Psoas muscle (tissue), 8 donors: ENCODE data around the gene PURA. TPM values are rescaled to one million over a fixed set of nuclear protein-coding genes. Genes with fewer than 3 reads are reported as not detected.
A peak's percentile ranks its signal among the peaks of the same experiment; 100 is the strongest.
"Not testable (repeated sequence)": the region's sequence is repeated elsewhere in the genome, so short reads cannot be mapped to it uniquely, and the experiment has no call there.

Experiments
- ATAC-seq, 4 donors: fragments of 200-7000 bp; cut with Tn5 transposase; one replicate each; pipeline ENCODE4 v1.9.1; 2020; ENCODE audit warnings: moderate library complexity in 3 of 4, mild to moderate bottlenecking in 2 of 4
- DNase-seq, 2 donors: peaks; one replicate each; pipeline ENCODE4 v3.0.0-alpha.2; 2020
- H3K27ac ChIP-seq: fragments of 200-600 bp; one replicate; pipeline ENCODE4 v1.8.0; 2022
- H3K27me3 ChIP-seq, 3 donors: fragments of 200-600 bp in 1 of 3; one replicate each; pipeline versions ENCODE4 v1.6.1 to v1.8.0; 2013 to 2022; ENCODE audit warnings: low read length in 2 of 3, mild to moderate bottlenecking in 2 of 3, moderate library complexity in 1 of 3; ENCODE audit not compliant: insufficient read depth in 3 of 3
- H3K36me3 ChIP-seq, 2 donors: fragments of 200-600 bp in 1 of 2; one replicate each; pipeline versions ENCODE4 v1.6.1 to v1.8.0; 2013 to 2022; ENCODE audit warnings: low read depth in 1 of 2, mild to moderate bottlenecking in 1 of 2, moderate library complexity in 1 of 2; ENCODE audit not compliant: insufficient read depth in 1 of 2
- H3K4me1 ChIP-seq: fragments of 200-600 bp; one replicate; pipeline ENCODE4 v1.8.0; 2022
- H3K4me3 ChIP-seq: fragments of 200-600 bp; one replicate; pipeline ENCODE4 v1.8.0; 2022; ENCODE audit warnings: mild to moderate bottlenecking
- H3K9me3 ChIP-seq: fragments of 200-600 bp; one replicate; pipeline ENCODE4 v1.8.0; 2022
- CTCF ChIP-seq: fragments of 200-600 bp; IDR thresholded peaks from one replicate; pipeline ENCODE4 v1.8.0; 2022; ENCODE audit warnings: antibody characterized with exemption
- WGBS, 3 donors: extraction: QIAGEN DNeasy Blood & Tissue Kit; methylation state at CpG; one replicate each; pipeline versions ENCODE4 v1.1.6 to v1.1.7; 2013; 5-methylcytosine and 5-hydroxymethylcytosine counted together
- intact Hi-C, 2 donors: fragments of 100-400 bp; cut with DNase I; formaldehyde crosslinking; loops; one replicate each; pipeline versions ENCODE4 v1.11.0 to v1.14.2; 2022
- polyA plus RNA-seq, 3 donors: library from polyadenylated mRNA; stranded (reverse); fragments of 200-250 nt; gene quantifications; one replicate each; pipeline ENCODE4 v1.2.3, GENCODE V29; 2013
- total RNA-seq, 4 donors: library from RNA; stranded (reverse); fragmentation: NEBNext Ultra II Directional in 2 of 4; extraction: Animal tissue kit (Norgen Biotek cat#: 25700) in 2 of 4; gene quantifications; one replicate each; pipeline versions ENCODE4 v1.2.1 to v1.2.4, GENCODE V29; 2021 to 2023
- donor health status: healthy with polysubstance abuse.
- donor health status: DM: no; HTN: no; CAD: no; lungs with moderate emphysema.
- donor health status: Bipolar disorder and iron deficiency.
- donor health status: healthy.
- donor health status: DM: yes; HTN: yes; CAD: no.
- donor health status: DM: no; HTN: no; CAD: no.
- donor health status: DM: no; HTN: no; CAD: no.
- donor health status: DM: yes; HTN: yes; CAD: no.

PURA gene
- total and polyA plus RNA-seq, 7 donors, result 3.2 to 20.4 (median 11.8) TPM

GRCh38 chr5:140153905-140154304 is 40.0 kb downstream of the PURA start:
- Histone ChIP-seq H3K27ac (no peak overlapping the region), H3K4me1 (peaks cover 3% of the 10 kb centered on the region), H3K4me3 (no peak overlapping the region), H3K9me3 (no peaks in the 10 kb centered on the region), H3K36me3 (no peaks in the 10 kb centered on the region), H3K27me3 (no peaks in the 10 kb centered on the region)
- DNase-seq (no peak), ATAC-seq (no peak)
- 47 to 68% (median 51%) methylated on average over 8 of the region's 8 CpGs for WGBS, 3 donors
- no peak for TF ChIP-seq CTCF
- intact Hi-C loops, result no loop called here

- 87 to 90% (median 88%) methylated on average over 21 of the region's 21 CpGs for WGBS, 3 donors
- ATAC-seq, H3K9me3 ChIP-seq, H3K4me1 ChIP-seq, H3K4me3 ChIP-seq, H3K27me3 ChIP-seq, H3K36me3 ChIP-seq, H3K27ac ChIP-seq, DNase-seq: not testable (repeated sequence)
- intact Hi-C loops, result loop anchor here in 1 of 2 donors (5.0 kb wide), 1 partner anchor 83 kb away; no protein-coding TSS in a partner anchor
Observed at GRCh38 chr5:140154710-140155381, 40.9 kb downstream of the PURA start.

GRCh38 chr5:140157032-140157781 is 43.3 kb downstream of the PURA start:
- Histone ChIP-seq H3K27ac (no peak overlapping the region), H3K9me3 (no peaks in the 10 kb centered on the region), H3K27me3 (no peaks in the 10 kb centered on the region), H3K36me3 (no peaks in the 10 kb centered on the region), H3K4me3 (peak overlapping the region; percentile 55), H3K4me1 (peaks cover 3% of the 10 kb centered on the region)
- TF ChIP-seq CTCF, result peak; percentile 91
- ATAC-seq (peak; percentile 95 to 97 (median 96)), DNase-seq (peak; percentile 87 to 93)
- 2 to 5% (median 5%) methylated on average over 27 to 30 of the region's 30 CpGs for WGBS, 3 donors
- intact Hi-C loops, result loop anchor here (1.0 to 5.0 kb wide), 3 partner anchors 84 to 370 kb away; no protein-coding TSS in a partner anchor

GRCh38 chr5:140159014-140159927 is 45.4 kb downstream of the PURA start:
- Histone ChIP-seq H3K27ac (no peak overlapping the region), H3K4me3 (no peak overlapping the region), H3K4me1 (peaks cover 3% of the 10 kb centered on the region), H3K9me3 (no peaks in the 10 kb centered on the region), H3K27me3 (no peaks in the 10 kb centered on the region), H3K36me3 (no peaks in the 10 kb centered on the region)
- ATAC-seq, result no peak
- no peak for DNase-seq
- no peak for TF ChIP-seq CTCF
- intact Hi-C loops, result loop anchor here in 1 of 2 donors (5.0 kb wide), 1 partner anchor 87 kb away; no protein-coding TSS in a partner anchor
- WGBS, 3 donors, result 80 to 85% (median 84%) methylated on average over 7 of the region's 7 CpGs
